ENCODE data around the gene ENDOU.

ENDOU gene

GRCh38 chr12:47755655-47756562 is 30.6 kb upstream of the ENDOU start:
- TF ChIP-seq CTCF (IDR thresholded peaks at IDR 0.05; ENCODE audit: low read depth, low read length, missing control alignments): no peak
- peak; percentile 63 for DNase-seq (ENCODE audit: low read depth)

GRCh38 chr12:47754881-47755280 is 29.6 kb upstream of the ENDOU start:
- DNase-seq (ENCODE audit: low read depth): no peak
- peak overlapping the region; percentile 41; the same call in 1 of the 2 replicates for H3K4me3 ChIP-seq (ENCODE audit: low read depth, low read length)
- TF ChIP-seq CTCF (IDR thresholded peaks at IDR 0.05; ENCODE audit: low read depth, low read length, missing control alignments): no peak

More at GRCh38 chr12:47755655-47756562, 30.6 kb upstream of the ENDOU start:
- H3K4me3 ChIP-seq (ENCODE audit: low read depth, low read length): peak overlapping the region; percentile 41; the same call in 1 of the 2 replicates

- no peak overlapping the region for H3K4me3 ChIP-seq (ENCODE audit: low read depth, low read length)
- DNase-seq (ENCODE audit: low read depth): no peak
- no peak for TF ChIP-seq CTCF (IDR thresholded peaks at IDR 0.05; ENCODE audit: low read depth, low read length, missing control alignments)
Measured at GRCh38 chr12:47754126-47754525, 28.8 kb upstream of the ENDOU start.

- H3K4me3 ChIP-seq (ENCODE audit: low read depth, low read length): no peak overlapping the region
- DNase-seq (ENCODE audit: low read depth): no peak
- TF ChIP-seq CTCF (IDR thresholded peaks at IDR 0.05; ENCODE audit: low read depth, low read length, missing control alignments): no peak
Measured at GRCh38 chr12:47753021-47754001, 28.0 kb upstream of the ENDOU start.

- no peak overlapping the region for H3K4me3 ChIP-seq (ENCODE audit: low read depth, low read length)
- no peak for DNase-seq (ENCODE audit: low read depth)
- TF ChIP-seq CTCF (IDR thresholded peaks at IDR 0.05; ENCODE audit: low read depth, low read length, missing control alignments): no peak
Measured at GRCh38 chr12:47752552-47752951, 27.3 kb upstream of the ENDOU start.

- no peak for DNase-seq (ENCODE audit: low read depth)
- H3K4me3 ChIP-seq (ENCODE audit: low read depth, low read length): no peak overlapping the region
- no peak for TF ChIP-seq CTCF (IDR thresholded peaks at IDR 0.05; ENCODE audit: low read depth, low read length, missing control alignments)
Measured at GRCh38 chr12:47752121-47752520, 26.8 kb upstream of the ENDOU start.

All from GM12864 (cell line).